ENCODE data around the gene SMURF2.
"Not testable (repeated sequence)": the region's sequence is repeated elsewhere in the genome, so short reads cannot be mapped to it uniquely, and the experiment has no call there.

SMURF2 gene

GRCh38 chr17:64596439-64596838 is 65.7 kb downstream of the SMURF2 start:
- no peak for DNase-seq

DNA sequence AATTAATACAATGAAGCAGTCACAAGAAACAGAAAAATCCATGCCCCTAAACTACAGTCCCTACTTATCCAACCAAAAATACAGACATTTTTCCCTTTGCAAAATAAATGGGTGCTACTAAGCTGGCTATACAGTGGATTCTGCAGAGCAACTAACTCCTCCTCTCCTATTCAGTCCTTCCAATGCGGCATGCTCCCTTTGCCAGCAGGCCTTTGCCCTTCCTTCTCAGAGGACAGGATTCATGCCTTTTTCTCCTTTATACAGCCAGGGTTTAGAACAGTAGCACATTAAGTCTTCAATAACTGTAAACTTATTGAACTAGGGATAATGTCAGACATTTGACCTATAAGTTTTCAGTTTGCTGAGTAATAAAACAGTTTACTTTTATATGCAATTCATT is 70.2 kb downstream of the SMURF2 start:
- no peak for DNase-seq

DNA sequence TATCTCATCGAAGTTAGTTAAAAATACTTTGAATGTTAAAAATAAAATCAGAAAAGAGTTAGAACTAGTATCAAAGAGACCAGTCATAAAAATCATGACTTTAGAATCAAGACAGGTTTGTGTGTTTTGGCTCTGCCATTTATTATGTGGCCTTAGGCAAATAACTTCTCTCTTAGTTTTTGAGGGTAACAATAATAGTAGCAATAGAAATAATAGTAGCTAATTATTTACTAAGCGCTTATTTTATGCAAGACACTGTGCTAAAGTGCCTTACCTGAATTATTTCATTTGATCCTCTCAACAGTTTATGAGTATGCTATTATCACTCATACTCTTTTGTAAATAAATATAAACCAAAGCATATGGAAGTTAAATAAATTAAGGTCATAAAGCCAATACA is 77.0 kb downstream of the SMURF2 start:
- DNase-seq, result no peak

DNA sequence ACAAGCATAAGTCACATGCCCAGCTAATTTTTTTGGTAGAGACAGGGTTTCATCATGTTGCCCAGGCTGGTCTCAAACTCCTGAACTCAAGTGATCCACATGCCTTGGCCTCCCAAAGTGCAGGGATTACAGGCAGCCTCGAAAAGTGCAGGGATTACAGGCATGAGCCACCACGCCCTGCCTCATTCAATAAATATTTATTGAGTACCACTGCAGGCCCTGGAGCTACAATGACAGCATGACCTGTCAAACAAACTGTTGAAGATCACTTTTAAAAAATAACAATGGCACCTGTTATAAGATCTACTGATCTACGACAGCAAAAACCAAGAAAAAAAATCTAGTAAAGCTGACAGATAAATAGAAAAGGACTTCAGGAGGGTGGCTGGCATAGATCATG is 79.1 kb downstream of the SMURF2 start:
- DNase-seq, result no peak

DNA sequence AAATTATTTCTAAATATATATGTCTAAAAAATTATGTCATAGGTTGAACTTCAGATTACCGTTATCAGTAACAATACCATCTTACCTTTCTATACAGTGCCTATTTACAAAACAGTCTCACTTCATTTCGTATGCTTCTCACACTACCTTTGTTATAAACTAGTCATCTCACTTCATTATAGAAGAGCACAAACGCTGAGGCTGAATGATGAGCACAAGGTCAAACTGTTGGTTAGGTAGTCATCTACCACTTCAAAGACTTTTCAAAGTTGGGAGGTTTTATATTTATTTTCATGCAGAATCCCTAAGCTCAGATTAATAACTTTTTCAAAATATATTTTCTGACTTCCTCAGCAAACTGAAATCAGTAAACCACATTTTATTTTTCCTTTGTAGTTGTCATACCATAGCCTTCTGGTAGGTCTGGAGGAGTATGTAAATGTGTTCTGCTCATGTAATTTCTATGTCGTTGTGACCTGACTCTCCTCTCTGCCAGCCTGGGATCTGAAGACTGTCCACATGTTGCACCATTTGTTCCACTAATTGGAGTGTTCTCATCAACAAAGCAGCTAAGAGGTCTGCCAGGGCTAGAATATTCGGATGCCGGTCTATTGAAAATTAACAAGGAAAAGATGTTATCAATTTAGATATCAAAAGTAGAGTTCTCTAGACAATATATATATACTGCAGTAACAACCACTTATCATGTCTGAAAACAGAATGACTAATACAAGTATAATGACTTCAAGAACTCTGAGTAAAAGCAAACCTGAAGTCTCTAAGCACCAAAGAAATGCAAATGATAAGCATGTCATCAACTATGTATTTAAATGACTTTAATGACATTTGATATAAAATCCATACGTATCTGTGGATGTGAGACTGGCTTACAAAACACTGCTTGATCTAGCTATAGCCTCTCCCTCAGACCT is 81.5 kb downstream of the SMURF2 start:
- DNase-seq, result no peak

- DNase-seq, result no peak
These were observed 82.2 kb downstream of the SMURF2 start for GRCh38 chr17:64579917-64580316.

DNA sequence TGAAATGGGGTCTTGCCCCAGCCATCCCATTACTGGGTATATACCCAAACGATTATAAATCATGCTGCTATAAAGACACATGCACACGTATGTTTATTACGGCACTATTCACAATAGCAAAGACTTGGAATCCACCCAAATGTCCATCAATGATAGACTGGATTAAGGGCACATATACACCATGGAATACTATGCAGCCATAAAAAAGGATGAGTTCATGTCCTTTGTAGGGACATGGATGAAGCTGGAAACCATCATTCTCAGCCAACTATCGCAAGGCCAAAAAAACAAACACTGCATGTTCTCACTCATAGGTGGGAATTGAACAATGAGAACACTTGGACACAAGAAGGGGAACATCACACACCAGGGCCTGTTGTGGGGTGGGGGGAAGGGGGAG is 85.1 kb downstream of the SMURF2 start:
- not testable (repeated sequence) for DNase-seq

- DNase-seq, result no peak
These were observed 86.7 kb downstream of the SMURF2 start for GRCh38 chr17:64575431-64575830.

DNA sequence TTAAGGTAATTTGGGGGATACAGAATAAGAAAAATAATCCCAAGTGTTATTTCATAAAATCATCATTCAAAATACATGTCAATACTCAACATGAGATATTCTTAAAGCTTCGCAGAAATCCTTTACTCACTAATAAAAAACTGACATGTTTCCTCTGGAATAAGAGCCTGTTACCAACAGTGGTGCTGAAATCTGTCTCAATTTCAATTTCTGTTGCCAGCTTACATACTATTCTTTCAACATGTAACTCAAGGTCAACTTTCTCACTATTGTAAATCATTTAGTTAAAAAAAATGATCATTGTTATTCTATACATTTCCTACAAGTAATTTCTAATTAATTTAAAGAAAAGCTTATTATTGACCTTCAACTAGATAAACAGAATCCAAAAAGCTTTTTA is 87.5 kb downstream of the SMURF2 start:
- DNase-seq, result no peak

DNA sequence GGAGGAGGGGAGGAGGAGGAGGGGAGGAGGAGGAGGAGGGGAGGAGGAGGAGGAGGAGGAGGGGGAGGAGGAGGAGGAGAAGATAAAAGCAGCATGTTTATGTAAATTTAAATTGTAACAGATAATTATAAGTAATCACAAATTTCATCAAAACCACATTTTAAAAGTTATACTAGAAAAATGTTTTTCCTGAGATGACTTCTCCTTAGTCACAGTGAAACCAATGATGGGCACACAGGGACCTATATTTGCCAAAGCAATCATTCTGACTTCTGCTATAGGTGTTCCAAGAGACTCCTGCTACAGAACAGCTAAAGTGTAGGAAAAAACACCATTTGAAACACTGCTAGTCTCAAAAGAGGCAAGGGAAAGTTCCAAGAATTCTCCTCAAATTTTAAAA is 88.9 kb downstream of the SMURF2 start:
- peak; percentile 32 for DNase-seq

DNA sequence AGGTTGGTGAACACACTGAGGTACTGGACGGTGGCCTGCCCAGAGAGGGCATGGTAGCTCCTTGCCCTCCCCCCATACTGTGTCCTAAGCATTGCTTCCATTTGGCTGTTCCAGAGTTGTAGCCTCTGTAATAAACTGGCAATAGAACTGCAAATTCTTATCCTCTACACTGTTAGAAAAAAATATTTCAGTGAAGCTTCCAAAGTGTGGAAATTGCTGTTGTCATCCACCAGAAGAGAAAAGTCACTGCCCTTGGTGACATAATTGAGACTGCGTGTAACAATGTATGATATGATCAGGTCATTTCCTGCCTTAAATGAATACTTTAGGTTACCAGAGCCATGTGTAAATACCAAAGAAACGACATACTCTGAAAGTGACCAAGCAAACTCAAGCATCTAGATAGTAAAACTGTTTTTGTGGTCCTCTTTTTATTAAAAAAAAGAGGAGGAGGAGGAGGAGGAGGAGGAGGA is 89.4 kb downstream of the SMURF2 start:
- peak; percentile 78 for DNase-seq

- DNase-seq, result no peak
These were observed 90.4 kb downstream of the SMURF2 start for GRCh38 chr17:64571746-64572145.

GRCh38 chr17:64565563-64565962 is 96.5 kb downstream of the SMURF2 start:
- no peak for DNase-seq

GRCh38 chr17:64564098-64564497 is 98.0 kb downstream of the SMURF2 start:
- DNase-seq, result no peak

DNA sequence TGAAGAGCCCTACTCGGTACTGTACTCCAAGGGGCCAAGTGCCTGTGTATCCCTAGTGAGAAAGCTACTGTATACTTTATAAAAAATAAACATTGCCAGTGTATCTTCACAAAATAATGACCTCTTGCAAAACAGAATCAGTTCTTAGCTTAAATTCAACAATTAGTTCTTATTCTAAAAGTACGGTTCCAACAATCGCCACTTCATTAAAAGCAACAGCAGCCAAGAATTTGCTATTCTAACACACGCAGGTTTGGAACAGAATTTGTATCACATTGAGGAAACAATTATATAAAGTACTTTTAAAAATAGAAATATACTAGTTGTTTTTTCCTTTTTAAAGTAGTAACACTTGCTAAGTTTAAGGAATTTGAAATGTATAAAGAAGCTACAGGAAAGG is 106.8 kb downstream of the SMURF2 start:
- no peak for DNase-seq

DNA sequence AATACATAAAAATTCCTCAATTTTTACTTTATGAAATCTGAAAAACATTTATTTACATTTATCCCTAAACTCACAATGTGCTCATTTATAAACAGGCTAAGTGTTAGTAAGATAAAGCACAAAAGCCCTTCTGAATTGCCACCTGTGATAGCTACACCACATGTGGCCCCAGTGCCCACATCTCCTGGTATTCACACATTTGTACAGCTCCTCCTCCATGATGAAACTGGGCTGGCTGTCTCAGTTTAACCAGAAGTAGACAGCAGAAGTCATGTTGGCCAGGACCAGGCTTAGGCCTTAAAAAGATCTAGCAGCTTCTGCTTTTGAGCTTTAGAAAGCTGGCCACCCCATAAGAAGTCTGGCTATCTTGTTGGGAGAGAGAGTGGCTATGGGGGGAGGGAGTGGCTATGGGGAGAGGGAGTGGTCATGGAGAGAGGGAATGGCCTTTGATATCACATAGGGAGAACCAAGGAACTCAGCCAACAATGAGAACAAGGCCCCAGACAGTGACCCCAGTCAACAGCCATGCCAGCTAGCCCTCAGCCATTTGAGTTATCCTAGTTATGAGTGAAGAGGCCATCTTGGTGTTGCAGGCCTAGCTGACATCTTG is 108.0 kb downstream of the SMURF2 start:
- DNase-seq, result no peak

DNA sequence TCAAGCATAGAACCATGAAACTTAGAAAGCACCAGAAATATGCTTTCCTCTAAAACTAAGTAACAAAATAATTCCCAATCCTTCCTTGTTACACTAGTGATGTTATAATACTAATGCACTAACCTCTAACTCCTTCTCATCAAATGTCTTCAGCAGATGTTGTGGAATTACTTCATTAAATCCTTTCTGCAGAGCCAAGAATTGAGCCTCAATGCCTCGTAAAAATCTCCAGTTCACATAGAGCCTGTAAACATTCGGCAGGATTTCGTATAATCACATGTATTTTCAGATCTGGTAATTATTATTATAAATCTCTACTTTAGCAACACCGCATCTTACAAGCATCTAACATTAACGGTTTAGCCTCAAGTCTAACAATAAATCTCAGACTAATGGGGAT is 110.6 kb downstream of the SMURF2 start:
- DNase-seq, result no peak

- no peak for DNase-seq
These were observed 114.8 kb downstream of the SMURF2 start for GRCh38 chr17:64547319-64547718.

- no peak for DNase-seq
These were observed 115.4 kb downstream of the SMURF2 start for GRCh38 chr17:64546716-64547115.

- DNase-seq, result no peak
These were observed 117.4 kb downstream of the SMURF2 start for GRCh38 chr17:64544742-64545141.

DNA sequence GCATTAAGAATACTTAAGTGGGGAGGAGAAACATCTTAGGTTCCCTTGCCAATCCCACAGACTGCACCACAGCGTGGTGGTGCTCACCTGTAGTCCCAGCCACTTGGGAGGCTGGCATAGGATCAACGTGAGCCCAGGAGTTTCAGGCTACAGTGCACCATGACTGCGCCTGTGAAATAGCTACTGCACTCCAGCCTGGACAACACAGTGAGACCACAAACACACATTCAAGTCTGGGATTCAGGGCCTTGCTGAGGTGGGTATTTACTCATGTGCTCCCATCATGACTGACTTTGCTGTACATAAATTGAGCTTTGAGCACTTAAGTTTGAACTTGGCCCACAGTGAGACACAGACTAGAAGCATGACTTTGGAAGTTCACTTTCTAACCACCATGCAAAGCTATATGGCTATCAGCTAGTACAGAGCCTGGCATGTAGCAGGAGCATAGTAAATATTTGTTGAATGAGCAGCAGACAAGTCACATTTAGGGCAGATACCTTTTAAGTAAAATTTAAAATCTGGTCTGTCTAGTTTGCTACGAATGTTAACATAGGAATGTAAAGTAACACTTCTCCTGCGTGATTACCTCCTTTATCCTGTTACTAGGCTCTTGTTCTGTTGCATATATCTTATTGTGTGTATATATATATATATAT is 121.9 kb downstream of the SMURF2 start:
- DNase-seq, result no peak

- no peak for DNase-seq
These were observed 123.5 kb downstream of the SMURF2 start for GRCh38 chr17:64538508-64539130.

GRCh38 chr17:64537488-64537887 is 124.6 kb downstream of the SMURF2 start:
- DNase-seq, result no peak

Data from EL (cell line).